Stimulated activated CD4-positive, alpha-beta T cell treated with anti-CD3 and anti-CD28 coated beads, Interleukin-12 subunit alpha, Interleukin-12 subunit beta, amount 100 ng/mL, for 48 hours (primary cell): ENCODE results near the gene AFMID.

ENCODE experiments used
- DNase-seq, 3 donors: peaks; one replicate each; pipeline ENCODE4 v3.0.0-alpha.2; 2020; ENCODE audit warnings: low read depth in 2 of 3, low spot score in 1 of 3

The AFMID gene

DNA sequence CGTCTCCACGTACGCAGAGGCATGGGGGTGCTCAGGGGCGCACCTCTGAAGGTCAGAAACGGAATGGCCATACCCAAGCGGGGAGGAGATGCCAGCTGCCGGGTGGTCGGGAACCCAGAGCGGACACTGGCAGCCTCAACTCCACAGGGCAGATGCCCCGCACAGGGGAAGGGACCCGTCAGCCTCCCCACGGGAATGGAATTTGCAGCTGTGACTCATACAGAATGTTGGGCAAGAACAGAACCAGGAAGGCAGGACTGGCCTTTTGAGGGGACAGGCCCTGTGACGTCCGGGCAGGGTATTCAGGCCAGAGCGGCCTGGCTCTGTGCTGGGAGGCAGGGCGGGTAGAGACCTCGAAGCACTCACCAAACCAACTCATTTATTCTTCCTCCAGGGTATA is 7.8 kb upstream of the AFMID start:
- no peak for DNase-seq

DNA sequence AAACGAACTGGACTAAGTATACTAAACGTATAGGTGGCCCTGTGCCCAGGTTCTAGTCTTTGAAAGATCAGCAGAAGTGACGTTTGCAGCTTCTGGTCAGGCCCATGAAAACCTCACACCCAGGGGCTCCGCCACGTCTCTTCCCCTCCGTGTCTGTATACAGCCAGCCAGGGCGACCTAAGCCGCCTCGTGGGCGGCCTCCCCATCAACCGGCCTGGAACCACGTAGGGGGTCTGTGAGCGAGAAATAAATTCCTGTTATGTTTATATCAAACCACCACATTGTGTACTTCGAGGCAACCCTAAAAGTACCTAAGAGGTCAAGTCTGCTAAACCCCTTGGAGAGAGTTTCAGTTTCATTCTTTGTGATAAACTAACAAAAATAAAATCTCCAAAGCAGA is 7.1 kb upstream of the AFMID start:
- no peak for DNase-seq

- no peak for DNase-seq
Measured at GRCh38 chr17:78180508-78180907, 6.7 kb upstream of the AFMID start.

- no peak for DNase-seq
Measured at GRCh38 chr17:78182504-78182903, 4.7 kb upstream of the AFMID start.

DNA sequence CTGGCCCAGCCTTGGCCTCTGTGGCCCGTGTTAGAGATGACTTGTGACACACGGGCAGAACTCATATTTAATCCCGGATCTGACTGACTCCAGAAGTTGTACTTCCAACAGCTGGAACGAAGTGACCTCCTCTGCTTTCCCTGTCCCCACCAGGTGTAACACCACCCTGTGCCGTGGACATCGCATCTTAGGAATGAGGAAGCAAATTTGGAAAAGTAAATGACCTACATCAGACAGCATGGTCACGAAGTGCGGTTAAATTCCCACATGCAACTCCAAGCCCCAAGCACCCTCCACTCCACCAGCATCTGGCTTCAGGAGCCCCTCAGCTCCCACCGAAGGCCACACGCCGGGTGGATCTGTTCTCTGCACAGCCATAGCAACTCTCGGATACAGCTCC is 3.2 kb upstream of the AFMID start:
- no peak for DNase-seq

GRCh38 chr17:78184351-78184750 is 2.8 kb upstream of the AFMID start:
- no peak for DNase-seq

DNA sequence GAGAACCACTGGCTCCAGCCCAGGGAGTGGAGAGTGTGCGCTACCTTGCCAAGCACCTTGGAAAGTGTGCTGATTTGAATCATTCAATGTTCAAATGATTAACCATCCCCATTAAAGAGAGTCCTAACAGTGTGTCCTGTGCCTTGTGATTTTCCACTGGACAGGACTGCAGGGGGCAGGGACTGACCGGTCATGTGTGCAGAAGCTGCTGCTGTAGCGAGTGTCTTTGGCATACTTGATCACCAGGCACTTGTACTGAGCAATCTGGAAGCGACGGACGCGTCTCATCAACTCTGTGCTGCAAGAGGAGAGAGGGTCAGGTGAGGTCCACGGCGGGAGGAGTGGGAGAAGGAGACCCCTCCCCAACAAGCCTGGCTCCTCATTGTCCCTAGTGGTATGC is 2.3 kb upstream of the AFMID start:
- DNase-seq = no peak

GRCh38 chr17:78185981-78186691 is 1.0 kb upstream of the AFMID start:
- DNase-seq = no peak

- DNase-seq = no peak
Measured at GRCh38 chr17:78196716-78197115, 9.6 kb downstream of the AFMID start.

GRCh38 chr17:78197147-78197832 is 10.1 kb downstream of the AFMID start:
- DNase-seq = no peak

GRCh38 chr17:78200451-78200850 is 13.3 kb downstream of the AFMID start:
- DNase-seq = no peak

DNA sequence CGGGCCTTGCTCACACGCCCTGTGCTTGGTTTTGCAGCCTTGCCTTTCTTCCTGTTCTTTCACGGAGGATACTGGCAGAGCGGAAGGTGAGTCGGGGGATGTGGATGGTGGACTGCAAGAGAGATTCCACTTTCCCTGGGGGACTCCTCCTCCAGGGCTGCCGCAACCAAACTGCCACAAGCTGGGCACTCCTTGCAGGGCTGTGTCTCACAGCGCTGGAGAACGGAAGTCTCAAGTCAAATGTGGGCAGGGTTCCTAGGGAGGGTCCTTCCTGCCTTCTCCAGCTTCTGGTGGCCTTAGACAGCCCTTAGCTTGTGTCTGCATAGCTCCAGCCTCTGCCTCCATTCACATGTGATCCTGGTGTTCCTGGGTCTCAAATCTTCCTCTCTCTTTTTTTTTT is 15.5 kb downstream of the AFMID start:
- DNase-seq = no peak

DNA sequence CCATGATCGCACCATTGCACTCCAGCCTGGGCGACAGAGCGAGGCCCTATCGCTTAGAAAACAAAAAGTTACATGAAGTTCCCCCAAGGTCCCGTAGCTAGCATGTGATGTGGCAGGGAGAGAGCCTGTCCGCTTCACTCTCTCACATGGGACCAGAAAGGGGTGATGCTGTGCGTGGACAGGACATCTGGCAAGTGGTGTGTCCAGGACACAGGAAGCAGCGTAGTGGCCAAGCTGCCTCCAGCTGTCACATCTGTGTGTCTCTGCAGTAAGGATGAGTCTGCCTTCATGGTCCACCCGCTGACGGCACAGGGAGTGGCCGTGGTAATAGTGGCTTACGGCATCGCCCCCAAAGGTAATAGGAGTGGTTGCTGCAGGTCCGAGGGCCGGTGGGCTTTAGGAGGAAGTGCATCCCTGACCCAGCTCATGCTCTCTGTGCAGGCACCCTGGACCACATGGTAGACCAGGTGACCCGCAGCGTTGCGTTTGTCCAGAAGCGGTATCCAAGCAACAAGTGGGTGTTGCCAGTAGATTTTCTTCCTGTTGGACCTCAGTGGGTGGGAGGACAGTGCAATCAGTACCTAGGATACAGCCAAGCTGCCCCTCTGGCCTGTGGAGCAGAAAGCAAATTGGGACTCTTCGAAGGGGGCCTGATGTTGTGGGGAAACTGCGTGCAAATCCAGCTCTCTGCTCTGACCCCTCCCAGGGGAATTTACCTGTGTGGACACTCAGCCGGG is 17.4 kb downstream of the AFMID start:
- DNase-seq = no peak

DNA sequence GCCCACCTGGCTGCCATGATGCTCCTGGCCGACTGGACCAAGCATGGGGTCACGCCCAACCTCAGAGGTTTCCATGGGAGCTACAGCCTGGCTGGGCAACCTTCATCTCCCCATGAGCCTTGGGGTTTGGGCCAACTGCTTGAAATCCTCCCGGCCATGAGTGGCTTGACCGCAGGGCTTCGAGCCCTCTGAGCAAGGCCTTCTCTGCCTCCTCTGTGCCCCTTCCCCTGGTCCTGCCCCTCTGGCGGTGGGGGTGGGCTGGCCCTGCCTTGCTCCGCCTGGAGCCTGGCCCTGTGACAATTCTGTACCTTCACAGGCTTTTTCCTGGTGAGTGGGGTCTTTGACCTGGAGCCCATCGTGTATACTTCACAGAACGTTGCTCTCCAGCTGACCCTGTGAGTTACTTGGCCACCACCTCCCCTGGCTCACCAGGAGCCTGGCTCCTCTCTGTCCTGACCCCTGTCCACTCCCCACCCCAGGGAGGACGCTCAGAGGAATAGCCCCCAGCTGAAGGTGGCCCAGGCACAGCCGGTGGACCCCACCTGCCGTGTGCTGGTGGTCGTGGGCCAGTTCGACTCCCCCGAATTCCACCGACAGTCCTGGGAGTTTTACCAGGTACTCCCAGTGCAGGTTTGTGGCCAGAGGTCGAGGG is 18.1 kb downstream of the AFMID start:
- no peak for DNase-seq

GRCh38 chr17:78206298-78206697 is 19.1 kb downstream of the AFMID start:
- no peak for DNase-seq

DNA sequence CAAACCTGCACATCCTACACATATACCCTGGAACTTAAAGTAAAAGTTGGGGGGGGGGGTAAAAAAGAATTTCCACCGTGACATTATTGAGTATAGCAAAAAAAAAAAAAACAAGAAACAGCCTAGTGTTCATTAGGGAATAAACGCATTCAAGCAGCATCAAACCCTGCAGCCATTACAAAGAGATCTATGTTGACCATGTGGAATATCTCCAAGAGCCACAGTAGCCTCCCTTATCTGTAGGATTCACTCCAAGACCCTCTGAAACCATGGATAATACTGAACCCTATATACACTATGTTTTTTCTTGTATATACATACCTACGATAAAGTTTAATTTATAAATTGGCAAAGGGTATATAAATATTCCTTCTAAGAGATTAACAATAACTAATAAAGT is 21.3 kb downstream of the AFMID start:
- no peak for DNase-seq

GRCh38 chr17:78210111-78210510 is 22.9 kb downstream of the AFMID start:
- no peak for DNase-seq

DNA sequence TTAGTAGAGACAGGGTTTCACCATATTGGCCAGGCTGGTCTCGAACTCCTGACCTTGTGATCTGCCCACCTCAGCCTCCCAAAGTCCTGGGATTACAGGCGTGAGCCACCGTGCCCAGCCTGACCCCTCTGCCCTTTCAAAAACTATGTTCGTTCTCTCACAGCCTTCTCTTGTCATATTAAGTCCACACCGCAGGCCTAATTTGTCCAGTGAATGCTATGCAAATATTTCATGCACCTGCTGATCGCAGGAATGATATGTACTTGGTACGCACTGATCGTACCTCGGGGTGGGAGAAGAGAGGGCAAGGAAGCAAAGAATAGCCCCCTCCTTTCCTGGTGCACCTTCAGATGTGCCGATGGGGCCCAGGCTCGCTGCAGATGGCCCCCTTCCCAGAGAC is 23.9 kb downstream of the AFMID start:
- DNase-seq = no peak

- DNase-seq = peak; percentile 84 to 91 (median 89)
Measured at GRCh38 chr17:78214016-78214705, 27.0 kb downstream of the AFMID start, which contains the start of gene BIRC5. BIRC5 (plus strand) TSS chr17:78214253; CDS start chr17:78214317, 64 bp downstream.

- DNase-seq = no peak
Measured at GRCh38 chr17:78214706-78215061, 27.5 kb downstream of the AFMID start.
